PC-3 (cell line): ENCODE measurements around the gene CDC6.

Experiments
- EZH2phosphoT487 ChIP-seq: fragments of 300-600 bp; sonication (generic); IDR thresholded peaks from 2 replicates; pipeline ENCODE4 v1.6.1; 2018; ENCODE audit warnings: mild to moderate bottlenecking, antibody characterized with exemption, low read length, borderline replicate concordance
- TF ChIP-seq, protein P1 (sequence below): fragments of 300-600 bp; sonication (generic); conservative IDR thresholded peaks from 2 replicates; pipeline ENCODE4 v1.5.1; 2017; ENCODE audit warnings: antibody characterized with exemption, low read depth, mild to moderate bottlenecking, low read length

- TF ChIP-seq, protein P1, sequence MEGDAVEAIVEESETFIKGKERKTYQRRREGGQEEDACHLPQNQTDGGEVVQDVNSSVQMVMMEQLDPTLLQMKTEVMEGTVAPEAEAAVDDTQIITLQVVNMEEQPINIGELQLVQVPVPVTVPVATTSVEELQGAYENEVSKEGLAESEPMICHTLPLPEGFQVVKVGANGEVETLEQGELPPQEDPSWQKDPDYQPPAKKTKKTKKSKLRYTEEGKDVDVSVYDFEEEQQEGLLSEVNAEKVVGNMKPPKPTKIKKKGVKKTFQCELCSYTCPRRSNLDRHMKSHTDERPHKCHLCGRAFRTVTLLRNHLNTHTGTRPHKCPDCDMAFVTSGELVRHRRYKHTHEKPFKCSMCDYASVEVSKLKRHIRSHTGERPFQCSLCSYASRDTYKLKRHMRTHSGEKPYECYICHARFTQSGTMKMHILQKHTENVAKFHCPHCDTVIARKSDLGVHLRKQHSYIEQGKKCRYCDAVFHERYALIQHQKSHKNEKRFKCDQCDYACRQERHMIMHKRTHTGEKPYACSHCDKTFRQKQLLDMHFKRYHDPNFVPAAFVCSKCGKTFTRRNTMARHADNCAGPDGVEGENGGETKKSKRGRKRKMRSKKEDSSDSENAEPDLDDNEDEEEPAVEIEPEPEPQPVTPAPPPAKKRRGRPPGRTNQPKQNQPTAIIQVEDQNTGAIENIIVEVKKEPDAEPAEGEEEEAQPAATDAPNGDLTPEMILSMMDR = no peak
- no peak for TF ChIP-seq EZH2phosphoT487
These were observed 40.7 kb downstream of the CDC6 start for GRCh38 chr17:40328386-40328766.
